Activated naive CD4-positive, alpha-beta T cell treated with anti-CD3 and anti-CD28 coated beads for 36 hours (primary cell): ENCODE data around the gene ZNF831. TPM values are rescaled to one million over a fixed set of nuclear protein-coding genes. Genes with fewer than 3 reads are reported as not detected.

Experiments used
- CTCF ChIA-PET: fragments of 350-600 bp; sonication (Branson Sonifier 250); formaldehyde crosslinking; loops from one replicate; lab custom pipeline; 2021; ENCODE audit warnings: antibody characterized with exemption; lab: Charles Lee
- DNase-seq: peaks from one replicate; pipeline ENCODE4 v3.0.0-alpha.2; 2020
- H3K27ac Mint-ChIP-seq: one replicate; pipeline ENCODE4 v1.8.0; 2021; ENCODE audit warnings: mild to moderate bottlenecking, mixed read lengths
- H3K27me3 Mint-ChIP-seq: one replicate; pipeline ENCODE4 v1.8.0; 2021; ENCODE audit warnings: low read depth, mixed read lengths
- H3K36me3 Mint-ChIP-seq: one replicate; pipeline ENCODE4 v1.8.0; 2021; ENCODE audit warnings: low read depth, mixed read lengths
- H3K4me1 Mint-ChIP-seq: one replicate; pipeline ENCODE4 v1.8.0; 2021; ENCODE audit warnings: low read depth, mixed read lengths
- H3K4me3 Mint-ChIP-seq: one replicate; pipeline ENCODE4 v1.8.0; 2021; ENCODE audit warnings: mild to moderate bottlenecking, moderate library complexity, mixed read lengths
- H3K9me3 Mint-ChIP-seq: one replicate; pipeline ENCODE4 v1.8.0; 2021; ENCODE audit warnings: mixed read lengths
- intact Hi-C: fragments of 100-400 bp; cut with micrococcal nuclease; formaldehyde crosslinking; loops from one replicate; pipeline ENCODE4 v1.15.1; 2023
- total RNA-seq, 2 experiments: library from RNA; stranded (reverse); gene quantifications; one replicate each; pipeline ENCODE4 v1.2.3, GENCODE V29; 2021

The ZNF831 gene
- total RNA-seq, 2 experiments from 2014 or later: 5.1 to 6.0 TPM

DNA sequence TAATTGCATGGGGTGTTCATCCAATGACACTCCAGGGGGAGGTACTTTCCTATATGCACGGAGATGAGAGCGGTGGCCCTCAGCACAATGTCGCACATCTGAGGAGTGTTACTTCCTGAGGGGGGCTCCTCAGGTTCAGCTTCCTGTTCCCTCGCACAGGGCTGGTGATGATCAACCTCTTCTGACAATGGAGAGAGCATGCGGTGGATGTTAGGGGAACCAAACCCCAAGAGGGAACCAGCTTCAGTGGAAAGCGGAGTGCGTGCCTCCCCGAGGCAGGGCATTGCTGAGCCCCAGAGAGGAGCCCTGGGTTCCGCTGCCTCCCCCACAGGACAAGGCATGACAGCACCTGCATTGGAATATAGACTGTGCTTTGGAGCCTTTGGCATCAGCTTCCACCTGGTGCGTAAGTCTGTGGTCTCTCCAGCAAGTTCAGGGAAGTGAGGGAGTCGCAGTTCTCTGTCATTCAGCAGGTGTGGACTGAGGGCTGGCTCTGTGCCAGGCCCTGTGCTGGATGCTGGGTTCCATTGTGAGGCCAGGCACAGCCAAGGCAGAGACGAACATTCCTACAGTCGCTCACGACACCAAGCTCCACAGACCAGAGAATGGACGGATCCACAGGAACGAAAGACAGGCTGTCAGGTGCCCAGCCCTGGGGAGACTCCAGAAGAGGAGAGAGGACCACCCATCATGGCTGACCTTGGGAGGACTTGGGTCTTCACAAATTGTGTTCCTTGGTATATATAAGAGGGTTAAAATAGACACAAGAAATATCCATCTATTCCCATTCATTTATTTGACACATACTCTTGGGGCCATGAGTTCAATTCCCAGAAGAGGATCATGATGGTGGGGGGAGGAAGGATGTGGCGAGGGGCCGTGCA is 3.9 kb upstream of the ZNF831 start:
- H3K9me3 Mint-ChIP-seq: no peaks in the 10 kb centered on the region
- peak overlapping the region; percentile 90 for H3K4me3 Mint-ChIP-seq
- intact Hi-C loops: loop anchor here (1.0 to 10.0 kb wide), 8 partner anchors 9 to 1765 kb away; partner anchors contain the start of genes RAB22A, RBM38 and STX16
- DNase-seq: peak; percentile 87
- H3K27me3 Mint-ChIP-seq: no peaks in the 10 kb centered on the region
- H3K4me1 Mint-ChIP-seq: peaks cover 80% of the 10 kb centered on the region
- CTCF ChIA-PET: interaction anchor here (0.6 to 2.8 kb wide), 9 partner anchors 12 to 83 kb away, joined by 3 to 22 read pairs (median 4); no protein-coding TSS in a partner anchor
- peaks cover 7% of the 10 kb centered on the region for H3K36me3 Mint-ChIP-seq
- peak overlapping the region; percentile 94 for H3K27ac Mint-ChIP-seq

DNA sequence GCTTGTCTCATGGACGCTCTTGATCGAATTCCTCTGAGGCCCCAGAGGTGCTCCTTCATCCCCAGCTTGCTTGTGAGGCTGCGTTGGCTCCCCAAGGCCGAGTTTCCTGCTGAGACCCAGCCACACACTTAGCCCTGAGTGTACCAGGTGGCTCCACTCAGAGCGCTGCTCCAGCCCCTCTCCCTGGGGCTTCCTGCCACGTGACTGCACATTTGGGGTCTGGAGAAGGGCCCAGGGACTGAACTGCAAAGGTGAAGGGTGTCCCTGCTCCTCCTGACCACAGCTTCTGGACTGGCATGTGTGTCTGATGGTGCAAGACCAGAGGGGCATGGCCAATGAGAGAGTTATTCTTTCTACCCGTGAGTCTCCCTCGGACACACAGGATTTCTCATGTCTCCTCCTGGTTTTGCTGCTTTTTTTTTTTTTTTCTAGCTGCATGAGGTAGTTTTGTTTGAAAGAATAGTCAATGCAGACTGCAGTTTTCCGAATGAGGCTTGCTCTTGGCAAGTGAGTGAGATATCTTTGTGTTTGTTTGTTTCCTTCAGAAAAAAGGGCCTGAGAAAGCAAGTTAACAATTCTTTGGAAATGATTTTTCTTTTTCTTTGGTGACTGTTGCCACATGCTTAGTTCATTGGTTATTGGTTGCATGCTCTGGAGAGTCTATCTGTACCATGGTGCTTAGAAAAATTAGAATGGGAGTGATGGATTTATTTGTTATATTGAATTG is 3.1 kb upstream of the ZNF831 start:
- CTCF ChIA-PET: interaction anchor here (0.6 to 2.8 kb wide), 3 partner anchors 17 to 72 kb away, joined by 3 to 22 read pairs (median 4); no protein-coding TSS in a partner anchor
- intact Hi-C loops: loop anchor here (1.0 to 10.0 kb wide), 5 partner anchors 37 to 1766 kb away; partner anchors contain the start of genes RAB22A, RBM38 and STX16
- no peaks in the 10 kb centered on the region for H3K27me3 Mint-ChIP-seq
- peak overlapping the region; percentile 90 for H3K4me3 Mint-ChIP-seq
- H3K36me3 Mint-ChIP-seq: peaks cover 7% of the 10 kb centered on the region
- H3K27ac Mint-ChIP-seq: peak overlapping the region; percentile 94
- H3K9me3 Mint-ChIP-seq: no peaks in the 10 kb centered on the region
- H3K4me1 Mint-ChIP-seq: peaks cover 81% of the 10 kb centered on the region
- DNase-seq: peak; percentile 54

DNA sequence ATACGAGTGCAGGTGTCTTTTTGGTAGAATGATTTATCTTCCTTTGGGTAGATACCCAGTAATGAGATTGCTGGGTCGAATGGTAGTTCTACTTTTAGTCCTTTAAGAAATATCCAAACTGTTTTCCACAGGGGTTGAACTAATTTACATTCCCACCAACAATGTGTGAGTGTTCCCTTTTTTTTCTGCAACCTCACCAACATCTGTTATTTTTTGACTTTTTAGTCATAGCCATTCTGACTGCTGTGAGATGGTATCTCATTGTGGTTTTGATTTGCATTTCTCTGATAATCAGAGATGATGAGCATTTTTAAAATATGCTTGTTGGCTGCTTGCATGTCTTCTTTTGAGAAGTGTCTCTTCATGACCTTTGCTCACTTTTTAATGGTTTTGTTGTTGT is 1.9 kb upstream of the ZNF831 start:
- no peaks in the 10 kb centered on the region for H3K27me3 Mint-ChIP-seq
- H3K4me1 Mint-ChIP-seq: peaks cover 81% of the 10 kb centered on the region
- CTCF ChIA-PET: no interaction called here
- H3K4me3 Mint-ChIP-seq: peak overlapping the region; percentile 90
- no peaks in the 10 kb centered on the region for H3K9me3 Mint-ChIP-seq
- DNase-seq: no peak
- H3K36me3 Mint-ChIP-seq: peaks cover 7% of the 10 kb centered on the region
- intact Hi-C loops: loop anchor here (2.0 to 10.0 kb wide), 5 partner anchors 15 to 1767 kb away; partner anchors contain the start of genes RAB22A, RBM38 and STX16
- H3K27ac Mint-ChIP-seq: peak overlapping the region; percentile 94

DNA sequence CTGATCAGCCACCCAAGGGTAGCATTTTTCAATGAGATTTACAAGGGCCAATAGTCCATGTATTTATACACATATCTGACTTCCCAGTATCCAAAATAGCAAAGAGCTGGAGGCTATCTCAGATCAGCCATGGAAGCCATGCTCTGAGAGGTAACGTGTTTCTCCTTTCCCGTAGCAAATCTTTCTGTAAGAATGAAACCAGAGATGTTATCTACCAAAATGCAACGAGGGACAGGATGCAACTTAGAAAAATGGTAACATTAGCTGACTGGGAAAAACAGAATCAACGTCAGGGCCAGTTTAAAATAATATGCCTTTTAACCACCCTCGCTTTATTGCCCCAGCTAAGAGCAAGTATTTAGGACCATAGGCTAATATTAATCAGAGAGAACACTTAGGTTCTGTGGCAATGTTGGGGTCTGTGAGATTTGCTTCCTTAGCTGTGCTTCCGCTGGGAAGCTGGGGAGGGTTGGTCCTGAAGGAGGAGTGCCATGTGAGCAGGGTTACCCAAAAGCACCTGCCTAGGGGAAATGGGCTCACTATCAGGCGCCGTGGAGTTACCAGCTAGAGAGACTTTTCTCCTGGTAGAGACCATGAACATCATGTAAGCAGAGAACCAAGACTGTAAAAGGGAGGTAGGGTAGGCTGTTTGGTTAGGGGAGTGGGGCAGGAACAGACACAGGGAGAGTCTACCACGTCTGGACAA is 1.2 kb downstream of the ZNF831 start:
- H3K27ac Mint-ChIP-seq: peak overlapping the region; percentile 94
- intact Hi-C loops: loop anchor here (5.0 to 10.0 kb wide), 4 partner anchors 87 to 1770 kb away; partner anchors contain the start of genes RAB22A, RBM38 and STX16
- H3K9me3 Mint-ChIP-seq: no peaks in the 10 kb centered on the region
- CTCF ChIA-PET: interaction anchor here (1.0 to 3.2 kb wide), 8 partner anchors 9 to 92 kb away, joined by 3 to 18 read pairs (median 5); no protein-coding TSS in a partner anchor
- H3K4me3 Mint-ChIP-seq: peak overlapping the region; percentile 78
- H3K4me1 Mint-ChIP-seq: peaks cover 82% of the 10 kb centered on the region
- DNase-seq: no peak
- H3K36me3 Mint-ChIP-seq: peaks cover 8% of the 10 kb centered on the region
- no peaks in the 10 kb centered on the region for H3K27me3 Mint-ChIP-seq

DNA sequence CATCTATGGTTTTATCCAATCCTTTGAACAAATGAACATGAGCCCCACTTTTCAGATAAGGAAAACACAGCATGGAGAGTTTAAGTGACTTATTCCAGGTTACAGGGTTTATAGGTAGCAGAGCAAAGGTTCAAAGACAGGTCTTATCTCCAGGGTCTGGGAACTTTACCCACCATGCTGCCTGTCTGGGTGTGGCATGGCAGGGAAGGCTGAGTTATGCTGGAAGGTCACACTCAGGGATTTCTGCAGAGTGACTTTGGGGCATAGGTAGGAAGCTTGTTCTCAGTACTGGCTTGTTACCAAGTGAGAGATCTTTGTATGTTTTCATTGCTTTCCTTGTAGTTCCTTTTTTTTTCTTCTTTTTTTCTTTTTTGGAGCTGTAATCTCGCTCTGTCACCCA is 1.8 kb downstream of the ZNF831 start:
- CTCF ChIA-PET: interaction anchor here (0.9 to 3.2 kb wide), 8 partner anchors 12 to 91 kb away, joined by 3 to 18 read pairs (median 5); no protein-coding TSS in a partner anchor
- Mint-ChIP-seq H3K27me3 (no peaks in the 10 kb centered on the region), H3K4me1 (peaks cover 81% of the 10 kb centered on the region), H3K36me3 (peaks cover 10% of the 10 kb centered on the region), H3K4me3 (peak overlapping the region; percentile 78), H3K9me3 (no peaks in the 10 kb centered on the region), H3K27ac (peak overlapping the region; percentile 94)
- no peak for DNase-seq
- intact Hi-C loops: loop anchor here (10.0 kb wide), 1 partner anchor 1771 kb away; the partner anchor contains the start of gene RBM38

DNA sequence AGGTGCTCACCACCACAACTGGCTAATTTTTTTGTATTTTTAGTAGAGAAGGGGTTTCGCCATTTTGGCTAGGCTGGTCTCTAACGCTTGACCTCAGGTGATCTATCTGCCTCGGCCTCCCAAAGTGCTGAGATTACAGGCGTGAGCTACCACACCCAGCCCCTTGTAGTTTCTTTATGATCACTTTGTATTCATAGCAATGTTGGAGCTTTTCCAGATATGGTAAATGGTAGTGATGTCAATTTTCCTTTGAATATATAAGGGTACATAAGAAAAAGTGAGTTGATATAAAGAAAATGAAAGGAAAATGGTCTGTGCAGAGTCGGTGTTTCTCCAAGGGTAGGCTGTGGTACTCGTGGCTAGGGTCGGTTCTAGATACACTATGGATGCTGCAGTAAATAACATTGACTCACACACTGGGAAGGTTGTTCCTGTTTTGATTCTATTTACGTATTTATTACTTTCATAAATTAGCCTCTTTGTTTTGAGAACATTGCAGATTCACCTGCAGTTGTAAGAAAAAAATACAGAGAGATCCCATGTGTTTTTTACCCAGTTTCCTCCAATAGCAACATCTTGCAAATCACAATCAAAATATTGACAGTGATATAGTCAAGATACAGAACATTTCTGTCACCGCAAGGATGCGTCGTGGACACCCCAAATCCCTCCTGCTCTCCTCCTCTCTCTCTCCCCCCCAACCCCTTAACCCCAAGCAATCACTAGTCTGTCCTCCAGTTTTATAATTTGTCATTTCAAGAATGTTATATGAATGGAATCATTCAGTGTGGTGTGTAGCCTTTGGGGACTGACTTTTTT is 2.5 kb downstream of the ZNF831 start:
- DNase-seq: peak; percentile 49
- Mint-ChIP-seq H3K4me1 (peaks cover 81% of the 10 kb centered on the region), H3K27ac (peak overlapping the region; percentile 94), H3K27me3 (no peaks in the 10 kb centered on the region), H3K9me3 (no peaks in the 10 kb centered on the region), H3K36me3 (peaks cover 9% of the 10 kb centered on the region), H3K4me3 (peak overlapping the region; percentile 78)
- CTCF ChIA-PET: interaction anchor here (0.6 to 3.2 kb wide), 7 partner anchors 12 to 91 kb away, joined by 3 to 18 read pairs (median 4); no protein-coding TSS in a partner anchor
- intact Hi-C loops: loop anchor here (1.0 to 10.0 kb wide), 7 partner anchors 12 to 1771 kb away; partner anchors contain the start of gene RBM38

DNA sequence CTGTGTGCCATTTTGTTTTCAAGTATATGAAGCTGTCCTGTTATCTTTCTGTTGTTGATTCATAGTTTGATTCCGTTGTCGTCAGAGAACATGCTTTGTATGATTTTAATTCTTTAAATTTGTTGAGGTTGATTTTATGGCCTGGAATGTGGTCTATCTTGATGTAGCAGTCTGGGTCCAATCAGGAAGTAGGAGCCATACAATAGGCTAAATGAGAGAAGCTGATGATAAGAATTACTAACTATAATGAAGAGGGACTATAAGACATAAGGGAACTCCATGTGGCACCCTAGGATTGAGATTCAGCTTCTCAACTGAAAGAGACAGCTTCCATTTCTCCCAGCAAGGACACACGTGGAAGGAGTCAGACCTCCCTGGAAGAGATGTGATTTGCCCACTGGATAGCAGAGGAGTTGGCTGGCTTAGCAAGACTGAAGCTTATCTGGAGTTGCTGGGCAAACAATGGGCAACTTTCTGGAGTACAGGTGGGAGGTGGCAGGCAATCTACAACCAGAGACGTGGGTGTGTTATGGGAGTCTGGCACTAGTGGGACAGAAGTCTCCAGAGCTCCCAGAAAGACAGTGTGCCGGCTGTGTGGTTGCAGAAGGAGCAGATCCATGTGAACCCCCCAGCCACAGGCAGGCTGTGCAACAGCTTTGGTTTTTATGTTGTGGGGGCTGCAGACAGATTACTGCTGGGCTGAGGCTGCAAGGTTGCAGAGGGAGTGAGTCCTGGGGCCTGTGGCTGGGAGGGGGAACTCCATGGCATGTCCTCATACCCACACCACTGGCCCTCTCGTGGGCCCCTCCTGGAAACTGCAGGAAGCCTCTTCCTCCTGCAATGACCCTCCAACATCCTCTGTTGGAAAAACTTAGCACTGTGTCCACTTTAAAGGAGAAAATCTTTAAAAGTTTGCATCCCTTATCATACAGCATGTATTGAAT is 7.1 kb downstream of the ZNF831 start:
- Mint-ChIP-seq H3K4me1 (peaks cover 81% of the 10 kb centered on the region), H3K27ac (no peak overlapping the region), H3K27me3 (no peaks in the 10 kb centered on the region), H3K36me3 (peaks cover 13% of the 10 kb centered on the region), H3K4me3 (no peak overlapping the region), H3K9me3 (no peaks in the 10 kb centered on the region)
- no peak for DNase-seq
- CTCF ChIA-PET: interaction anchor here (0.5 to 0.9 kb wide), 3 partner anchors 37 to 139 kb away, joined by 3 to 10 read pairs (median 5); partner anchors contain the start of gene ATP5F1E
- intact Hi-C loops: no loop called here

DNA sequence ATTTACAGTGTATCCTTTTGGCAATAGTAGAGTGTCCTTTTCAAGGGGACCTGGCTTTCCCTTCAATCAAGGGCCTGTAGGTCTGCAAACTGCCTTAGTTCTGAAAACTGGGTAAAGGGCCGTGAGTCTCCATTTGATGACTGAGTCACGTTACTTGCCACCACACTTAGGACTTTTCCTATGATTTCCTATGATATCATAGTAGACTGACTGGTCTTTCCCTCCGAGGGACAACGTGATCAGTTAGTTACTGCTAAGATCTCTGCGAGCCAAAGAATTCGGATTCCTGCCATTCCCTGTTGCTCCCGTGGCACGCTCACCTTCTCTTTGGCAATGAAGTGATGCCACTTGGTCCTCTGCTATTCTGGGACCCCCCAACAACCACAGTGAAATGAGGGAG is 8.4 kb downstream of the ZNF831 start:
- CTCF ChIA-PET: interaction anchor here (1.4 kb wide), 1 partner anchor 84 kb away, joined by 4 read pairs; no protein-coding TSS in a partner anchor
- Mint-ChIP-seq H3K36me3 (peaks cover 14% of the 10 kb centered on the region), H3K4me1 (peaks cover 83% of the 10 kb centered on the region), H3K9me3 (no peaks in the 10 kb centered on the region), H3K27ac (no peak overlapping the region), H3K4me3 (no peak overlapping the region), H3K27me3 (no peaks in the 10 kb centered on the region)
- DNase-seq: no peak
- intact Hi-C loops: no loop called here

DNA sequence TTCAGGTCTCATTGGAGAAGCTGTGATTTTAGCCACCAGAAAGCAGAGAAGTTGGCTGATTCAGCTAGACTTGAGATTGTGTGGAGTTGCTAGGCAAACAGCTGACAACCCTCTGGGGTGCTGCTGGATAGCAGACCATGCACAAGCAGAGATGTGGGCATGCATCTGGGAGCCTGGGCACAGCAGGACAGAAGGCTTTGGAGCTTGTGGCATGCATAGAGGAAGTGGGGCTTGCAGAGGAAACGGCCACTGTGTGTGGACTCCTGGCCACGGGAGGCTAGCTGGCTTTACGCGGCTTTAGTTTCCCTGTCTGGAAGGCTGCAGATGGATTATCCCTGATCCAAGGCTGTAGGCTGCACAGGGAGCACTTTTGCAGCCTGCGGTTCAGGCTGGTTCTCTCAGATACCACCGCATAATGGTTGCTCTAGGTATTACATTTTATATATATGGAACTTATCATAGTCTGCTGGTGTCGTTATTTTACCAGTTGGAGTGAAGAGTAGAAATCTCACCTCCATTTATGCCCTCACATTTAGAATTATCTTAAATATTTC is 10.4 kb downstream of the ZNF831 start:
- DNase-seq: no peak
- no peaks in the 10 kb centered on the region for H3K9me3 Mint-ChIP-seq
- intact Hi-C loops: no loop called here
- H3K4me3 Mint-ChIP-seq: no peak overlapping the region
- H3K36me3 Mint-ChIP-seq: peaks cover 9% of the 10 kb centered on the region
- no peaks in the 10 kb centered on the region for H3K27me3 Mint-ChIP-seq
- H3K27ac Mint-ChIP-seq: no peak overlapping the region
- peaks cover 85% of the 10 kb centered on the region for H3K4me1 Mint-ChIP-seq
- CTCF ChIA-PET: interaction anchor here (0.6 to 1.7 kb wide), 5 partner anchors 9 to 91 kb away, joined by 3 to 6 read pairs (median 3); no protein-coding TSS in a partner anchor
